PFSK-1 (cell line): ENCODE results near the gene RSAD2.

Source experiments
- FOXP2 ChIP-seq: optimal IDR thresholded peaks from 2 replicates; pipeline ENCODE3; 2011; ENCODE audit warnings: borderline replicate concordance, control low read depth, inconsistent platforms; ENCODE audit not compliant: insufficient read depth; ENCODE audit errors: extremely low read length, extremely low read depth
- POLR2AphosphoS5 ChIP-seq: IDR thresholded peaks from 2 replicates; pipeline ENCODE4 v1.6.1; 2012; ENCODE audit warnings: low read depth, mild to moderate bottlenecking, control low read depth, low read length, moderate library complexity
- SIN3A ChIP-seq: IDR thresholded peaks from 2 replicates; pipeline ENCODE4 v1.6.1; 2012; ENCODE audit warnings: mild to moderate bottlenecking, low read length, moderate library complexity, borderline replicate concordance; ENCODE audit not compliant: insufficient read depth
- TAF1 ChIP-seq: IDR thresholded peaks from 2 replicates; pipeline ENCODE4 v1.6.1; 2012; ENCODE audit warnings: low read length, control low read depth, borderline replicate concordance; ENCODE audit not compliant: insufficient read depth
- TF ChIP-seq, protein P1 (sequence below), 2 experiments: IDR thresholded peaks; 2 replicates each; pipeline versions ENCODE4 v1.6.1 to v1.8.0; 2011 to 2012; ENCODE audit warnings: low read depth in 2 of 2, low read length in 2 of 2, control low read depth in 1 of 2, inconsistent platforms in 1 of 2, mild to moderate bottlenecking in 1 of 2, moderate library complexity in 1 of 2; ENCODE audit not compliant: insufficient read depth in 1 of 2

Gene RSAD2

DNA sequence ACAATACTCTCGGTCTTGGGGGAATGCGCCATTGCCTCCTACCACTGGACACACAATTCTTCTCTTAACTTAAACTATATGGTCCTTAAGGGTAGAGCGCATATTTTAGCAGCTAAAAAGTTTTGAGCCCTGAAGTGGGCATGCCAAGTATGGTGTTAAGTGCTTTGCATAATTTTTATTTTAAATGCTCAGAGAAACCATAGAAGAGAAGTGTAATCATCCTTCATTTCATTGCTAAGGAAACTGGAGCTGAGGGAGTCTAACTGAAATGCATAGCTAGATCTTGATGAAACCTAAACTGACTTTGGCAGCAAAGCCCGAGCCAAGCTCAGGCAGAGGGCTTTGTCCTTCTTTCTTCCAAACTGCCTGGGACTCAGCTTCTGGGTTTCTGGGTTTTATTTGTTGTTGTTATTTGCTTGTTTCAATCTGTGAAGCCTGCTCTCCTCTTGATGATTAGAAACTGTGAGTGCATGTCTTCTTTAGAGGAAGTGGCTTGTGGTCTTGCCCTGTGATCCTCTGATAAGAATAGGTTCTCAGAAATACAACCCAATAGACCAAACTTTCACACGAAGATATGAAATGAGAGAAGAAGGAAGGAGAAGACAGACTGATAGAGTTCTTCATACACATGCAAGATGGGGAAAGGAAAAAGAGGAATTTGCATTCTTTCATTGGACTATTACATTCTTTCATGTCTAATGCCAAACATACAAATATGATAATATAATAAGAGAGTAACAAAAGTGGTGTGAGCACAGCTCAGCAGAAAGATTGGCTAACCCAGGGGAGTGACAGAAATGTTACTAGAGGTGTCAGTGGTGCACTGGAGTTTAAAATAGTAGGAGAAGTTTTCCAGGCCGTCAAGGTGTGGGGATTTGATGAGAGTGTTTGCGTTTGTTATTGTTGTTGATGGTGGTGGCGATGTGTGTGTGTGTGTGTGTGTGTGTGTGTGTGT lies 32.1 kb downstream of the RSAD2 start:
- TF ChIP-seq SIN3A (no peak), TAF1 (no peak), FOXP2 (no peak), POLR2AphosphoS5 (no peak)
- TF ChIP-seq, protein P1, sequence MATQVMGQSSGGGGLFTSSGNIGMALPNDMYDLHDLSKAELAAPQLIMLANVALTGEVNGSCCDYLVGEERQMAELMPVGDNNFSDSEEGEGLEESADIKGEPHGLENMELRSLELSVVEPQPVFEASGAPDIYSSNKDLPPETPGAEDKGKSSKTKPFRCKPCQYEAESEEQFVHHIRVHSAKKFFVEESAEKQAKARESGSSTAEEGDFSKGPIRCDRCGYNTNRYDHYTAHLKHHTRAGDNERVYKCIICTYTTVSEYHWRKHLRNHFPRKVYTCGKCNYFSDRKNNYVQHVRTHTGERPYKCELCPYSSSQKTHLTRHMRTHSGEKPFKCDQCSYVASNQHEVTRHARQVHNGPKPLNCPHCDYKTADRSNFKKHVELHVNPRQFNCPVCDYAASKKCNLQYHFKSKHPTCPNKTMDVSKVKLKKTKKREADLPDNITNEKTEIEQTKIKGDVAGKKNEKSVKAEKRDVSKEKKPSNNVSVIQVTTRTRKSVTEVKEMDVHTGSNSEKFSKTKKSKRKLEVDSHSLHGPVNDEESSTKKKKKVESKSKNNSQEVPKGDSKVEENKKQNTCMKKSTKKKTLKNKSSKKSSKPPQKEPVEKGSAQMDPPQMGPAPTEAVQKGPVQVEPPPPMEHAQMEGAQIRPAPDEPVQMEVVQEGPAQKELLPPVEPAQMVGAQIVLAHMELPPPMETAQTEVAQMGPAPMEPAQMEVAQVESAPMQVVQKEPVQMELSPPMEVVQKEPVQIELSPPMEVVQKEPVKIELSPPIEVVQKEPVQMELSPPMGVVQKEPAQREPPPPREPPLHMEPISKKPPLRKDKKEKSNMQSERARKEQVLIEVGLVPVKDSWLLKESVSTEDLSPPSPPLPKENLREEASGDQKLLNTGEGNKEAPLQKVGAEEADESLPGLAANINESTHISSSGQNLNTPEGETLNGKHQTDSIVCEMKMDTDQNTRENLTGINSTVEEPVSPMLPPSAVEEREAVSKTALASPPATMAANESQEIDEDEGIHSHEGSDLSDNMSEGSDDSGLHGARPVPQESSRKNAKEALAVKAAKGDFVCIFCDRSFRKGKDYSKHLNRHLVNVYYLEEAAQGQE (IDR thresholded peaks at IDR 0.05; ENCODE audit: insufficient read depth in 1 of 2, low read depth in 2 of 2, low read length in 2 of 2): no peak

DNA sequence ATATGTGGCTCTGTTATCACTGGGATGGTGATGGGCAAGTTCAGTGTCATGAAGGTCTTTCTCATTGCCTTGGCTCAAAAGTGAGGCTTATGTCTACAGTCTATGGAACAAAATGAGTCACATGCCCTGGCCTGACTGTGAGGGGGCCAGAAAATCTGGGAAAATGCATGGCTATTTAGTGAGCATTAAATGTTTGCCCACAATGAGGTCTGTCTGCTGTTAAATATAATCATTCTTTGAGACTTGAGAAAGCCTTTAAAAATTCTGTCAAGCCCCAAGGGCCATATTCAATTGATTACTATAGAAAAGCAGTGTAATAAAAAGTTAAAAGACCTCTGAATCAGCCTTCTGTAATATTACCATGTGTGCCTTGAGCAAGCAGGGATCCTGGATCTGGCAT lies 34.1 kb downstream of the RSAD2 start:
- TF ChIP-seq SIN3A: no peak
- TF ChIP-seq FOXP2: no peak
- TF ChIP-seq POLR2AphosphoS5: no peak
- TF ChIP-seq TAF1: no peak
- TF ChIP-seq, protein P1 (IDR thresholded peaks at IDR 0.05; ENCODE audit: insufficient read depth in 1 of 2, low read depth in 2 of 2, low read length in 2 of 2): no peak

DNA sequence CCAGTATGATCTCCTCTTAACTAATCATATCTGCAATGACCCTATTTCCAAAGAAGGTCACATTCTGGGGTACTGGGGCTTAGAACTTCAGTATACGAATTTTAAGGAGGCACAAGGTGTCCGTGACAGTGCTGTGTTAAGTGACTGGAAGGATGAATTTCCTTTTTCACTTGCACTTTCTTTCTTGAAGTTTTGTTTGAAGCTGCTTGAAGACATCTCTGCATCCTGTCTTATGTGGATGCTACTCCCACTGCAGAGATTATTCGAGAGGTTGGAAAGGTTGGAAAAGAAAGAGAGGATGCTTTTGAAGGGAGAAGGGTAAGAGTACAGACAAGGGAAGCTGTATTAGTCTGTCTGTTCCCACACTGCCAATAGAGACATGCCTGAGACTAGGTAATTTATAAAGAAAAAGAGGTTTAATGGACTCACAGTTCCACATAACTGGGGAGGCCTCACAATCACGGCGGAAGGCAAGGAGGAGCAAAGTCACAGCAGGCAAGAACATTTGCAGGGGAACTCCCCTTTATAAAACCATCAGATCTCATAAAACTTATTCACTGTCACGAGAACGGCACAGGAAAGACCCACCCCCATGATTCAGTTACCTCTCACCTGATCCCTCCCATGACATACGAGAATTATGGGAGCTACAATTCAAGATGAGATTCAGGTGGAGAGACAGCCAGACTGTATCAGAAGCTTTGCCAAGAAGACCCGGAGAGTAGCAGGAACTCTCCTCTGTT lies 36.0 kb downstream of the RSAD2 start:
- TF ChIP-seq TAF1 (no peak), SIN3A (no peak), POLR2AphosphoS5 (no peak), FOXP2 (no peak)
- TF ChIP-seq, protein P1 (IDR thresholded peaks at IDR 0.05; ENCODE audit: insufficient read depth in 1 of 2, low read depth in 2 of 2, low read length in 2 of 2): no peak

DNA sequence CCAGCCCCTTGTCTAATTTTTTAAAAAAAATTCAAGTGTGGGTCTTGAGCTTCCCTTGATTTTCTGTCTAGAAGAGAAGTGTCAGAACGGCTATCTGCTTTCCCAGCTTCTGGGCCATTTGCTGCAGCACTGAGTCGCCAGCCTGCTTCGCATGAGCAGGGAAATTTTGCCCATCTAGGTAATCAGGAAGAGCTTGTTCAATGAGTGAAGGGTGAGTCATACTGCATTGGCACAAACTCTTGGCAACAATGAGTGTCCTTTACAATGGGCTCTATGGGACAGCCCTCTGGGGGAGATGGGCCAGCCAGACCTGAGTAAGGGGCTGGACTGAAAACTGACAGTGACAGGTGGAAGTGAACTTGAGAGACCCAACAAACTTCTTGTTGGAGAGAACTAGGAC lies 37.3 kb downstream of the RSAD2 start:
- TF ChIP-seq SIN3A: no peak

DNA sequence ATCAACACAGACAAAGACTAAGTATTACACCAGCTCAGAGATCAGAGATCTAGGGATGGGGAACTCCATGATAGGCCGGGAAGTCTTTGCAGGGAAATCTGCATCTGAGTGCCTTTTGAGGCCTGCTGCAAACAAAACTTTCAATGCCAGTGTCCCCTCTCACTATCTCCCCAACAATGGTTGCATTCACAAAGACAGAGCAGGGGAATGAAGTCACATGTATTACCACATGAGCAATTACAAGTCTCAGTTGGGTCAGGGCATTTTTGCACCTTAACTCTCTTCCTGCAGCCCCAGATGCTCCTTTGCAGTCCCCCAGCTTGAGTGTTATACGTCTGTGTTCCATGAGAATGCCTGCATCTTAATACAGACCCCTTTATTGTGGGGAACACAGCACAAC lies 37.8 kb downstream of the RSAD2 start:
- no peak for TF ChIP-seq TAF1
- no peak for TF ChIP-seq SIN3A
- TF ChIP-seq POLR2AphosphoS5: no peak
- TF ChIP-seq FOXP2: no peak
- TF ChIP-seq, protein P1 (IDR thresholded peaks at IDR 0.05; ENCODE audit: insufficient read depth in 1 of 2, low read depth in 2 of 2, low read length in 2 of 2): no peak
